Right lung (tissue), 5 donors: ENCODE measurements around the gene BNC2. TPM values are rescaled to one million over a fixed set of nuclear protein-coding genes. Genes with fewer than 3 reads are reported as not detected.
A peak's percentile ranks its signal among the peaks of the same experiment; 100 is the strongest.

Experiments used
- DNase-seq, 2 donors: peaks; one replicate each; pipeline ENCODE4 v3.0.0-alpha.2; 2013
- polyA plus RNA-seq, 5 donors: library from polyadenylated mRNA; unstranded; fragments of 120-200 nt; gene quantifications; one replicate each; pipeline versions ENCODE4 v1.2.1 to v1.2.3, GENCODE V29; 2013; ENCODE audit warnings: inconsistent platforms in 1 of 5, low replicate concordance in 1 of 5; ENCODE audit not compliant: insufficient read length in 5 of 5, insufficient read depth in 1 of 5

The BNC2 gene
- polyA plus RNA-seq, 5 donors = 7.4 to 14.2 (median 12.2) TPM

- peak; percentile 56 to 64 for DNase-seq
These were observed 1.1 kb upstream of the BNC2 start for GRCh38 chr9:16871336-16872151.

GRCh38 chr9:16869882-16870595 lies 431 bp downstream of the BNC2 start:
- no peak for DNase-seq

GRCh38 chr9:16869131-16869881 lies 1.2 kb downstream of the BNC2 start:
- DNase-seq = peak in 1 of 2 donors; percentile 39

- no peak for DNase-seq
These were observed 1.8 kb downstream of the BNC2 start for GRCh38 chr9:16868701-16869100.

- DNase-seq = peak; percentile 32 to 41
These were observed 2.7 kb downstream of the BNC2 start for GRCh38 chr9:16867576-16868311.

- DNase-seq = peak in 1 of 2 donors; percentile 39
These were observed 3.9 kb downstream of the BNC2 start for GRCh38 chr9:16866587-16866986.

- DNase-seq = no peak
These were observed 5.6 kb downstream of the BNC2 start for GRCh38 chr9:16864649-16865434.

GRCh38 chr9:16848179-16848578 lies 22.3 kb downstream of the BNC2 start:
- no peak for DNase-seq

GRCh38 chr9:16846986-16847385 lies 23.5 kb downstream of the BNC2 start:
- DNase-seq = no peak

- no peak for DNase-seq
These were observed 24.1 kb downstream of the BNC2 start for GRCh38 chr9:16846367-16846766.

GRCh38 chr9:16834817-16835216 lies 35.7 kb downstream of the BNC2 start:
- no peak for DNase-seq

GRCh38 chr9:16833296-16833835 lies 37.1 kb downstream of the BNC2 start:
- DNase-seq = no peak

GRCh38 chr9:16832101-16832500 lies 38.4 kb downstream of the BNC2 start:
- no peak for DNase-seq

GRCh38 chr9:16830806-16831205 lies 39.7 kb downstream of the BNC2 start:
- no peak for DNase-seq

GRCh38 chr9:16828340-16829281 lies 41.9 kb downstream of the BNC2 start:
- DNase-seq = peak; percentile 62 to 69

- DNase-seq = no peak
These were observed 44.4 kb downstream of the BNC2 start for GRCh38 chr9:16825971-16826625.

- peak; percentile 48 to 52 for DNase-seq
These were observed 45.1 kb downstream of the BNC2 start for GRCh38 chr9:16825331-16825725.

- DNase-seq = peak; percentile 54 to 60
These were observed 45.7 kb downstream of the BNC2 start for GRCh38 chr9:16824545-16825330.
